Heart left ventricle (tissue), 13 donors: ENCODE results near the gene SLN.

Experiments
- POLR2A ChIP-seq, 2 donors: fragments of 450-650 bp; IDR thresholded peaks; one replicate each; pipeline ENCODE4 v1.6.1; 2017; ENCODE audit warnings: antibody characterized with exemption in 2 of 2, mild to moderate bottlenecking in 2 of 2, moderate library complexity in 2 of 2
- TF ChIP-seq, protein P1 (sequence below), 12 donors: fragments of 200-600 bp; sonication (generic) in 4 of 12; IDR thresholded peaks; one replicate each; pipeline versions ENCODE4 v1.5.0 to v1.8.0; 2018 to 2022; ENCODE audit warnings: antibody characterized with exemption in 12 of 12, mild to moderate bottlenecking in 5 of 12
- donor health status: ischemic (EF 13 %, LVEDD 7.1; RV severe dilation, severe dysfunction).
- donor health status: DM: no; HTN: yes; CAD: no.
- donor health status: DM: no; HTN: no; CAD: no.
- donor health status: ischemic (EF 25% LVEDD 6.9; RV normal size, moderate dysfunction).
- donor health status: ischemic (EF 25% LVEDD 5.7; RV mildly dilated, moderate dysfunction).
- donor health status: ischemic (EF 35%, LVEDD 5.7; RV mildly dilated, moderate dysfunction).
- donor health status: nonischemic (EF 11% LVEDD 7.7; RV severe dilation, severe dysfunction).
- donor health status: DM: yes; HTN: yes; CAD: no.
- donor health status: PGD.
- donor health status: ischemic (EF 29% LVEDD 5.4; RV normal size, mild dysfunction).
- donor health status: nonischemic (EF 23%, LVEDD 6.1; RV moderate dilation, normal function).

DNA sequence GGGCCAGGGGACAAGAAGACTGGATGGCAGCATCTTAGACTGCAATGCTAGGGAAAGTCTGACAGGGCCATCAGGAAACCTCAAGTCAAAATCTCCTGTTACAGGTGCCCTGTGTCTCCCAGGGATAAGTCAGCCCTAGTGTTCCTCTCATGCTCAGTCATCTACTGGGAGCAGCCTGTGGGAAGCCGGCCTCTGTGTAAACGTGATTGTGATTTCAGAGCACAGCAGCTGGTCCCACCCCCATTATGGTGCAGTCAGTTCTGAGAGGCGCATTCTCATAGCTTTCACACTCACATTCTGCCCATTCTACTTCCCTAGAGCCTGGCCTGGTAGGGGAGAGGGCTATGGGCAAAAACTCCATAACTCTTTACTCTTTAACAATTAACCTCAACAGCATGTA, 7.2 kb upstream of the SLN start:
- TF ChIP-seq POLR2A (IDR thresholded peaks at IDR 0.05): no peak
- TF ChIP-seq, protein P1, sequence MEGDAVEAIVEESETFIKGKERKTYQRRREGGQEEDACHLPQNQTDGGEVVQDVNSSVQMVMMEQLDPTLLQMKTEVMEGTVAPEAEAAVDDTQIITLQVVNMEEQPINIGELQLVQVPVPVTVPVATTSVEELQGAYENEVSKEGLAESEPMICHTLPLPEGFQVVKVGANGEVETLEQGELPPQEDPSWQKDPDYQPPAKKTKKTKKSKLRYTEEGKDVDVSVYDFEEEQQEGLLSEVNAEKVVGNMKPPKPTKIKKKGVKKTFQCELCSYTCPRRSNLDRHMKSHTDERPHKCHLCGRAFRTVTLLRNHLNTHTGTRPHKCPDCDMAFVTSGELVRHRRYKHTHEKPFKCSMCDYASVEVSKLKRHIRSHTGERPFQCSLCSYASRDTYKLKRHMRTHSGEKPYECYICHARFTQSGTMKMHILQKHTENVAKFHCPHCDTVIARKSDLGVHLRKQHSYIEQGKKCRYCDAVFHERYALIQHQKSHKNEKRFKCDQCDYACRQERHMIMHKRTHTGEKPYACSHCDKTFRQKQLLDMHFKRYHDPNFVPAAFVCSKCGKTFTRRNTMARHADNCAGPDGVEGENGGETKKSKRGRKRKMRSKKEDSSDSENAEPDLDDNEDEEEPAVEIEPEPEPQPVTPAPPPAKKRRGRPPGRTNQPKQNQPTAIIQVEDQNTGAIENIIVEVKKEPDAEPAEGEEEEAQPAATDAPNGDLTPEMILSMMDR (IDR thresholded peaks at IDR 0.05): no peak
